ENCODE data around the gene PMM2.

PMM2 gene

GRCh38 chr16:8847623-8848022, 50.0 kb downstream of the PMM2 start:
- H3K9ac ChIP-seq (ENCODE audit: low read length): no peak overlapping the region
- no peak overlapping the region for H4K91ac ChIP-seq (ENCODE audit: low read depth, low read length)
- H3K9me3 ChIP-seq (ENCODE audit: insufficient read depth, low read depth, low read length): no peaks in the 10 kb centered on the region
- DNase-seq: no peak
- peaks cover 47 to 55% of the 10 kb centered on the region in 2 experiments for H3K36me3 ChIP-seq (ENCODE audit: control insufficient read depth in 1 of 2, insufficient read depth in 2 of 2, low read length in 2 of 2)
- H3K4me1 ChIP-seq (ENCODE audit: control insufficient read depth in 1 of 2, insufficient read depth in 2 of 2, low read length in 2 of 2): no peaks in the 10 kb centered on the region
- no peak overlapping the region for H3K4me3 ChIP-seq (ENCODE audit: low read depth, low read length)
- H3K27me3 ChIP-seq (ENCODE audit: insufficient read depth, low read length): no peaks in the 10 kb centered on the region
- H2BK12ac ChIP-seq (ENCODE audit: low read length): no peak overlapping the region
- H2AFZ ChIP-seq (ENCODE audit: insufficient read depth, low read length, poor library complexity): no peak overlapping the region
- no peak overlapping the region for H4K8ac ChIP-seq (ENCODE audit: low read depth, low read length)
- no peak overlapping the region for H2BK120ac ChIP-seq (ENCODE audit: insufficient read depth, low read length, poor library complexity)
- no peak overlapping the region for H3K14ac ChIP-seq (ENCODE audit: low read length)
- no peak overlapping the region for H3K4ac ChIP-seq (ENCODE audit: low read depth, low read length)
- H2AK5ac ChIP-seq (ENCODE audit: low read length): no peak overlapping the region
- no peak overlapping the region for H3K4me2 ChIP-seq (ENCODE audit: low read length)
- H3K23ac ChIP-seq (ENCODE audit: low read length): no peak overlapping the region
- H3K18ac ChIP-seq (ENCODE audit: low read length): no peak overlapping the region
- WGBS (ENCODE audit: extremely low coverage, insufficient coverage, insufficient read length): no CpG with 5 or more reads among the region's 15 CpGs
- no peak overlapping the region for H2BK5ac ChIP-seq (ENCODE audit: low read depth, low read length, poor library complexity)
- no peaks in the 10 kb centered on the region for H3K79me1 ChIP-seq (ENCODE audit: low read length)
- no peak overlapping the region for H3K27ac ChIP-seq (ENCODE audit: low read depth, low read length)
- H4K12ac ChIP-seq (ENCODE audit: low read depth, low read length): no peak overlapping the region
- peaks cover 2% of the 10 kb centered on the region for H3K79me2 ChIP-seq (ENCODE audit: control insufficient read depth, insufficient read depth, low read length, poor library complexity)

DNA sequence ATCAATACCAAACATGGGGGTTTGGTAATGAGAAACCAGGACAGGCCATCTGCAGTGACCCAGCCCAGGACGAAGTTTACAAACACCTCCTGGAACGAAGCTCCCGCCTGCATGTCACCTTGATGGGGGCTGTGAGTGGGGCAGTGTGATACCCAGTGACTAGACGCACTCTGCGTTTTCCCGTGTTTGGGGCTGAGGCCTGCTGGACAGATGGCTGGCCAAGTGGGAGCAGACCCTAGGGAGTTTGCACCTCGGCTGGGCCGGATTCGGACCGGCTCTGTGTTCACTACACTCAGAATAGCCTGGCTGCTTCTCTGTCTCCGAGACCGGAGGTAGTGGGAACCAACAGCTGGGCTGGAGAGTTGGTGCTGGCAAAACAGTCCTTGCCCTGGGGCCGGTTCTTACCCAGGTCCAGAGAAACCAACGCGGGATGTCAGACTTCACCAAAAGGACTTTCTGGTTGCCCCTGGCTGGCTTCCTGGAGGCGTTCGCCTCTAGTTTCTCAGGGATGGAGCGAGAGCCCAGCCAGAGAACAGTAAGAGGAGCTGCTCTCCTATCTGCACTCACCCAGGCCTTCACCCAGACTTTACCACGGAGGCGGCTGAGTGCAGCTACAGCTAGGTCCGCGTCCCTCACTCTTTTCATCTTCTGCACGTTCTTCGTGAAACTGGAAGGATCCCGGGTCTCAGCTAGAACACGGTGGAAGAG, 50.7 kb downstream of the PMM2 start:
- Histone ChIP-seq H4K91ac (ENCODE audit: low read depth, low read length) (no peak overlapping the region), H3K36me3 (ENCODE audit: control insufficient read depth in 1 of 2, insufficient read depth in 2 of 2, low read length in 2 of 2) (peaks cover 54 to 62% of the 10 kb centered on the region in 2 experiments), H3K79me1 (ENCODE audit: low read length) (no peaks in the 10 kb centered on the region), H3K4ac (ENCODE audit: low read depth, low read length) (no peak overlapping the region), H3K4me1 (ENCODE audit: control insufficient read depth in 1 of 2, insufficient read depth in 2 of 2, low read length in 2 of 2) (no peaks in the 10 kb centered on the region), H3K9ac (ENCODE audit: low read length) (no peak overlapping the region), H2AFZ (ENCODE audit: insufficient read depth, low read length, poor library complexity) (no peak overlapping the region), H2BK120ac (ENCODE audit: insufficient read depth, low read length, poor library complexity) (no peak overlapping the region), H3K79me2 (ENCODE audit: control insufficient read depth, insufficient read depth, low read length, poor library complexity) (peaks cover 2% of the 10 kb centered on the region), H3K27me3 (ENCODE audit: insufficient read depth, low read length) (no peaks in the 10 kb centered on the region), H2AK5ac (ENCODE audit: low read length) (no peak overlapping the region), H2BK5ac (ENCODE audit: low read depth, low read length, poor library complexity) (no peak overlapping the region), H4K12ac (ENCODE audit: low read depth, low read length) (no peak overlapping the region), H3K4me2 (ENCODE audit: low read length) (no peak overlapping the region), H3K14ac (ENCODE audit: low read length) (no peak overlapping the region), H3K18ac (ENCODE audit: low read length) (no peak overlapping the region), H3K27ac (ENCODE audit: low read depth, low read length) (no peak overlapping the region), H2BK12ac (ENCODE audit: low read length) (no peak overlapping the region), H3K9me3 (ENCODE audit: insufficient read depth, low read depth, low read length) (no peaks in the 10 kb centered on the region), H3K4me3 (ENCODE audit: low read depth, low read length) (no peak overlapping the region), H3K23ac (ENCODE audit: low read length) (no peak overlapping the region), H4K8ac (ENCODE audit: low read depth, low read length) (no peak overlapping the region)
- no peak for DNase-seq
- no CpG with 5 or more reads among the region's 26 CpGs for WGBS (ENCODE audit: extremely low coverage, insufficient coverage, insufficient read length)

DNA sequence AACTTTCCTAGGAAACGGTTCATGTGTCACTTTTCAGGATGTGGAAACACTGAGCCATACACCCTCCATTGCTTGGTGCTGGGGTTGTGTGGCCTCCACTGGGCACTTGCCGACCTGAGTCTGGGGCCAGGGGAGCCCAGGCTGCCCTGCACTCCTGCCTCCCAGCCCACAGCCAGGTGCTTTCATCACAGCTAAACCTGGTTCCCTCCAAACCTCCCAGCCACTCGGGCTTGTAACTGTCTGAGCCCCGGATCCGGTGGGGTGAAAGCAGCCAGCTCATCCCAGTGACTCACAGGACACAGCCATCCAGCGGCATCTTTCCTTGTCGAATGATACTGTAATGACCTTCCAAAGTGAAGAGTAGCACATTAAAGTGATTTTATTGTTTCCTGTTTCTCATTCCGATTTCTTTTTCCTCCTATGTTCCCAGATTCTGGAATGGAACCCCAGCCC, 51.3 kb downstream of the PMM2 start:
- no peak overlapping the region for H3K27ac ChIP-seq (ENCODE audit: low read depth, low read length)
- no peaks in the 10 kb centered on the region for H3K4me1 ChIP-seq (ENCODE audit: control insufficient read depth in 1 of 2, insufficient read depth in 2 of 2, low read length in 2 of 2)
- no peak overlapping the region for H2AK5ac ChIP-seq (ENCODE audit: low read length)
- H2BK120ac ChIP-seq (ENCODE audit: insufficient read depth, low read length, poor library complexity): no peak overlapping the region
- no peak for DNase-seq
- H4K91ac ChIP-seq (ENCODE audit: low read depth, low read length): no peak overlapping the region
- no peak overlapping the region for H4K12ac ChIP-seq (ENCODE audit: low read depth, low read length)
- H3K36me3 ChIP-seq (ENCODE audit: control insufficient read depth in 1 of 2, insufficient read depth in 2 of 2, low read length in 2 of 2): peaks cover 54 to 65% of the 10 kb centered on the region in 2 experiments
- H3K4ac ChIP-seq (ENCODE audit: low read depth, low read length): no peak overlapping the region
- H3K18ac ChIP-seq (ENCODE audit: low read length): no peak overlapping the region
- no peak overlapping the region for H4K8ac ChIP-seq (ENCODE audit: low read depth, low read length)
- H3K14ac ChIP-seq (ENCODE audit: low read length): no peak overlapping the region
- H3K79me1 ChIP-seq (ENCODE audit: low read length): no peaks in the 10 kb centered on the region
- H3K79me2 ChIP-seq (ENCODE audit: control insufficient read depth, insufficient read depth, low read length, poor library complexity): peaks cover 2% of the 10 kb centered on the region
- no peak overlapping the region for H3K23ac ChIP-seq (ENCODE audit: low read length)
- H3K27me3 ChIP-seq (ENCODE audit: insufficient read depth, low read length): no peaks in the 10 kb centered on the region
- no peaks in the 10 kb centered on the region for H3K9me3 ChIP-seq (ENCODE audit: insufficient read depth, low read depth, low read length)
- H2BK12ac ChIP-seq (ENCODE audit: low read length): no peak overlapping the region
- H2BK5ac ChIP-seq (ENCODE audit: low read depth, low read length, poor library complexity): no peak overlapping the region
- WGBS (ENCODE audit: extremely low coverage, insufficient coverage, insufficient read length): no CpG with 5 or more reads among the region's 8 CpGs
- no peak overlapping the region for H2AFZ ChIP-seq (ENCODE audit: insufficient read depth, low read length, poor library complexity)
- H3K4me3 ChIP-seq (ENCODE audit: low read depth, low read length): no peak overlapping the region
- no peak overlapping the region for H3K4me2 ChIP-seq (ENCODE audit: low read length)
- no peak overlapping the region for H3K9ac ChIP-seq (ENCODE audit: low read length)

DNA sequence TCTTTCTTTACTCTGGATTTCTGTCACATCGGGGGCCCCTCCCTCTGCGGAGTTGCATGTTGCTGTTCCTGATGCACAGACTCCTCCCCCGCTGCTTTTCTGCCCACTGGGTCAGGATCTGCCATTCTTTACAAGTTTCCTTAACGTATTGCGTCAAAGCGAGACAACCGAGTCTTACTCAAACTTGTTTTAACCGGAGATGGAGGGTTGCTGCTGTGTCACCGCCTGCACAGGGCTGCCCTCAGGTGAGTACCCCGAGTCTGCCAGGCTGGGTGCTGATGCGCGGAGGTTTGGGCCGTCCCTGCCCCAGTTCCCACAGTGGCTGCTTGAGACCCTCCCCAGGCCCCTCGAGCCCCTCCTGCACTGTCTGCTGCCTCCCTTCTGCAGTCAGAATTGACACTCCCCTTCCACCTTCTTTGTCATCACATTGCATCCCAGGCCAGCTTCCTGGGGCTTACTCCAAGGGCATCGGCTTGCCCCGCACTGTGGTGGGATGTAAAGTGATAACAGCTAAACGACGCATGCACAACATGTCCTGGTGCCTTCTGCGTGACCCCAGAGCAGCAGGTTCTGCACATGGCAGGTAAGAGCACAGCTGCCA, 51.9 kb downstream of the PMM2 start:
- no peak overlapping the region for H2AK5ac ChIP-seq (ENCODE audit: low read length)
- no peak for DNase-seq
- no peak overlapping the region for H3K4me3 ChIP-seq (ENCODE audit: low read depth, low read length)
- H3K27ac ChIP-seq (ENCODE audit: low read depth, low read length): no peak overlapping the region
- no peak overlapping the region for H3K14ac ChIP-seq (ENCODE audit: low read length)
- H4K8ac ChIP-seq (ENCODE audit: low read depth, low read length): no peak overlapping the region
- H2BK120ac ChIP-seq (ENCODE audit: insufficient read depth, low read length, poor library complexity): no peak overlapping the region
- no peak overlapping the region for H4K12ac ChIP-seq (ENCODE audit: low read depth, low read length)
- H2AFZ ChIP-seq (ENCODE audit: insufficient read depth, low read length, poor library complexity): no peak overlapping the region
- no peak overlapping the region for H2BK12ac ChIP-seq (ENCODE audit: low read length)
- no peak overlapping the region for H3K23ac ChIP-seq (ENCODE audit: low read length)
- no peaks in the 10 kb centered on the region for H3K79me1 ChIP-seq (ENCODE audit: low read length)
- no peaks in the 10 kb centered on the region for H3K27me3 ChIP-seq (ENCODE audit: insufficient read depth, low read length)
- peaks cover 57 to 67% of the 10 kb centered on the region in 2 experiments for H3K36me3 ChIP-seq (ENCODE audit: control insufficient read depth in 1 of 2, insufficient read depth in 2 of 2, low read length in 2 of 2)
- H4K91ac ChIP-seq (ENCODE audit: low read depth, low read length): no peak overlapping the region
- no peak overlapping the region for H2BK5ac ChIP-seq (ENCODE audit: low read depth, low read length, poor library complexity)
- no peaks in the 10 kb centered on the region for H3K9me3 ChIP-seq (ENCODE audit: insufficient read depth, low read depth, low read length)
- H3K4me2 ChIP-seq (ENCODE audit: low read length): no peak overlapping the region
- WGBS (ENCODE audit: extremely low coverage, insufficient coverage, insufficient read length): no CpG with 5 or more reads among the region's 19 CpGs
- no peaks in the 10 kb centered on the region for H3K4me1 ChIP-seq (ENCODE audit: control insufficient read depth in 1 of 2, insufficient read depth in 2 of 2, low read length in 2 of 2)
- peaks cover 2% of the 10 kb centered on the region for H3K79me2 ChIP-seq (ENCODE audit: control insufficient read depth, insufficient read depth, low read length, poor library complexity)
- no peak overlapping the region for H3K18ac ChIP-seq (ENCODE audit: low read length)
- no peak overlapping the region for H3K9ac ChIP-seq (ENCODE audit: low read length)
- H3K4ac ChIP-seq (ENCODE audit: low read depth, low read length): no peak overlapping the region
